Measurements from ENCODE around the gene PLAGL2. TPM values are rescaled to one million over a fixed set of nuclear protein-coding genes. Genes with fewer than 3 reads are reported as not detected.

The PLAGL2 gene
- total and polyA plus RNA-seq, 2 of the 4 experiments (the other 2 are of a cell fraction) = 2.9 to 7.7 TPM

GRCh38 chr20:32149566-32150170 lies 57.9 kb downstream of the PLAGL2 start:
- 20% methylated on average over 1 of the region's 8 CpGs; no CpG with 5 or more reads in 1 of the 2 experiments for WGBS, 2 experiments (ENCODE audit: extremely low coverage in 2 of 2, insufficient read length in 1 of 2)
- CTCF ChIA-PET = no interaction called here

More at GRCh38 chr20:32149566-32150170, 57.9 kb downstream of the PLAGL2 start:
- ATAC-seq (ENCODE audit: low read depth) (no peak), DNase-seq (peak; percentile 21)
- H3K56ac ChIP-seq (ENCODE audit: extremely low read depth, insufficient read depth, low read length) = no peak overlapping the region
- no peak overlapping the region for H2AFZ ChIP-seq (replicated peaks; ENCODE audit: low read length, poor library complexity)
- no peak overlapping the region for H3K23ac ChIP-seq (ENCODE audit: low read depth, low read length)
- POLR2A ChIA-PET (ENCODE audit: unreplicated experiment) = interaction anchor here (0.6 kb wide), 1 partner anchor 35 kb away, joined by 7 read pairs; no protein-coding TSS in a partner anchor
- H3K36me3 ChIP-seq (ENCODE audit: control insufficient read depth, insufficient read depth, low read length) = peaks cover 68% of the 10 kb centered on the region
- no peak overlapping the region for H2BK20ac ChIP-seq (ENCODE audit: low read depth, low read length)
- no peak overlapping the region for H2BK5ac ChIP-seq (ENCODE audit: low read depth, low read length, poor library complexity, severe bottlenecking)
- dilution Hi-C loops (cut with HindIII; ENCODE audit: low sequenced_read_pairs, unreplicated experiment) = no loop called here
- H3K9me3 ChIP-seq (ENCODE audit: control insufficient read depth, insufficient read depth, low read length) = no peaks in the 10 kb centered on the region
- no peak overlapping the region for H3K18ac ChIP-seq (ENCODE audit: low read depth, low read length)
- no peak overlapping the region for H4K8ac ChIP-seq (ENCODE audit: low read depth in 2 of 2, low read length in 2 of 2)
- H3K14ac ChIP-seq (replicated peaks; ENCODE audit: low read depth, low read length) = no peak overlapping the region
- peaks cover 15% of the 10 kb centered on the region; the same call in 1 of the 2 replicates for H3K9me1 ChIP-seq (ENCODE audit: insufficient read depth, low read length)
- H2BK120ac ChIP-seq (ENCODE audit: low read depth, low read length) = no peak overlapping the region
- H2AK5ac ChIP-seq (ENCODE audit: low read depth, low read length) = no peak overlapping the region
- no peak overlapping the region for H3K9ac ChIP-seq (ENCODE audit: low read depth, low read length)
- in situ Hi-C loops (cut with MboI; ENCODE audit: low sequenced_read_pairs) = no loop called here
- H4K20me1 ChIP-seq (ENCODE audit: insufficient read depth, low read length) = 0 out of 2 replicates have a peak, but pooled peaks cover 9% of the 10 kb centered on the region
- intact Hi-C loops (cut with micrococcal nuclease) = no loop called here
- no peaks in the 10 kb centered on the region for H3K27me3 ChIP-seq (ENCODE audit: control insufficient read depth, insufficient read depth, low read length)
- H3K4me1 ChIP-seq (ENCODE audit: control insufficient read depth, insufficient read depth, low read length) = no peaks in the 10 kb centered on the region; the same call in 1 of the 2 replicates
- H3K27ac ChIP-seq (ENCODE audit: insufficient read depth, low read length) = no peak overlapping the region
- H3K4me3 ChIP-seq (ENCODE audit: insufficient read depth, low read depth, low read length) = no peak overlapping the region
- TF ChIP-seq CTCF (conservative IDR thresholded peaks at IDR 0.05; ENCODE audit: low read depth, low read length) (no peak), MAFK (IDR thresholded peaks at IDR 0.05; ENCODE audit: low read depth, low read length) (no peak), MXI1 (IDR thresholded peaks at IDR 0.05; ENCODE audit: borderline replicate concordance, low read depth, low read length) (no peak), CEBPB (IDR thresholded peaks at IDR 0.05; ENCODE audit: low read depth, low read length) (no peak)
- H4K5ac ChIP-seq (ENCODE audit: low read depth, low read length) = no peak overlapping the region
- no peak overlapping the region for H2BK15ac ChIP-seq (ENCODE audit: low read depth, low read length)
- no peak overlapping the region for H4K91ac ChIP-seq (ENCODE audit: insufficient read depth, low read depth, low read length)
- no peak overlapping the region for H3K4ac ChIP-seq (ENCODE audit: low read depth, low read length)
- no peak overlapping the region for H3K4me2 ChIP-seq (ENCODE audit: low read depth, low read length)
- H3K79me1 ChIP-seq (ENCODE audit: low read depth in 1 of 2, low read length in 2 of 2) = peaks cover 0 to 22% of the 10 kb centered on the region in 2 experiments; a peak in 2 of 4 replicates
- no peak overlapping the region for H2AK9ac ChIP-seq (replicated peaks; ENCODE audit: low read depth, low read length, poor library complexity)
- no TSS peak for BruUV-seq (replicated peaks)

Data from IMR-90 (cell line).